Activated gamma-delta T cell (primary cell): ENCODE data around the gene COL3A1.

Experiments
- DNase-seq: peaks from one replicate; lab custom pipeline; 2025; lab: John Stamatoyannopoulos, UW

COL3A1 gene

GRCh38 chr2:188975497-188976102, 1.4 kb downstream of the COL3A1 start:
- no peak for DNase-seq

GRCh38 chr2:188976545-188977268, 2.5 kb downstream of the COL3A1 start:
- no peak for DNase-seq

- no peak for DNase-seq
Measured at GRCh38 chr2:188977317-188977716, 3.1 kb downstream of the COL3A1 start.

GRCh38 chr2:188978291-188979081, 4.3 kb downstream of the COL3A1 start:
- no peak for DNase-seq

GRCh38 chr2:188979187-188980114, 5.3 kb downstream of the COL3A1 start:
- no peak for DNase-seq

GRCh38 chr2:188983427-188984064, 9.4 kb downstream of the COL3A1 start:
- no peak for DNase-seq

GRCh38 chr2:188984065-188984491, 9.9 kb downstream of the COL3A1 start:
- DNase-seq: no peak

GRCh38 chr2:188984680-188985079, 10.5 kb downstream of the COL3A1 start:
- DNase-seq: no peak

- no peak for DNase-seq
Measured at GRCh38 chr2:188986839-188987238, 12.7 kb downstream of the COL3A1 start.

- no peak for DNase-seq
Measured at GRCh38 chr2:188993247-188993646, 19.1 kb downstream of the COL3A1 start.

- DNase-seq: no peak
Measured at GRCh38 chr2:188997263-188997662, 23.1 kb downstream of the COL3A1 start.

GRCh38 chr2:189000221-189000620, 26.0 kb downstream of the COL3A1 start:
- DNase-seq: no peak

- DNase-seq: no peak
Measured at GRCh38 chr2:189002079-189002478, 27.9 kb downstream of the COL3A1 start.

- no peak for DNase-seq
Measured at GRCh38 chr2:189008555-189009262, 34.5 kb downstream of the COL3A1 start.

GRCh38 chr2:189010536-189010935, 36.4 kb downstream of the COL3A1 start:
- DNase-seq: no peak

GRCh38 chr2:189012351-189012750, 38.2 kb downstream of the COL3A1 start:
- DNase-seq: no peak

GRCh38 chr2:189013031-189013430, 38.9 kb downstream of the COL3A1 start:
- DNase-seq: no peak

- DNase-seq: no peak
Measured at GRCh38 chr2:189013671-189014448, 39.7 kb downstream of the COL3A1 start.

- DNase-seq: no peak
Measured at GRCh38 chr2:189014449-189015138, 40.4 kb downstream of the COL3A1 start.
